Measurements from ENCODE around the gene SPOCD1.

DNA sequence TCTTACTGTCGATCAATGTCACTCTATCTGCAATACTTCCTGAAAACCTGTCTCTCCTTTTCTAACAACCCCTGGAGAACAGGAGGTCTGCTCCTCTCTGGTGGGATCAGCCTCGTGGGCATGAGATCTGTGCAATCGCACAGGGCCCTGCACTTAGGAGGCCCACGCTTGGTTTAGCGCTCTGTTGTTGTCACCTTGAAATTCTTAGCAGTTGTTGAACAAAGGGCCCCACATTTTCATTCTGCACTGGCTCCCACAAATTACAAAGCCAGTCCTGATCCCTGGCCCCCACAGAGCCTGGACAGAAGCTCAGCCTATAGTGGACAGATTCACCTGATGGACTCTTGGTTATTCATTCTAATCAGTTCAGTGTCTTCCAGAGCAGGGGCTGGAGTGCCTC, 18.6 kb downstream of the SPOCD1 start:
- TF ChIP-seq, protein P1, sequence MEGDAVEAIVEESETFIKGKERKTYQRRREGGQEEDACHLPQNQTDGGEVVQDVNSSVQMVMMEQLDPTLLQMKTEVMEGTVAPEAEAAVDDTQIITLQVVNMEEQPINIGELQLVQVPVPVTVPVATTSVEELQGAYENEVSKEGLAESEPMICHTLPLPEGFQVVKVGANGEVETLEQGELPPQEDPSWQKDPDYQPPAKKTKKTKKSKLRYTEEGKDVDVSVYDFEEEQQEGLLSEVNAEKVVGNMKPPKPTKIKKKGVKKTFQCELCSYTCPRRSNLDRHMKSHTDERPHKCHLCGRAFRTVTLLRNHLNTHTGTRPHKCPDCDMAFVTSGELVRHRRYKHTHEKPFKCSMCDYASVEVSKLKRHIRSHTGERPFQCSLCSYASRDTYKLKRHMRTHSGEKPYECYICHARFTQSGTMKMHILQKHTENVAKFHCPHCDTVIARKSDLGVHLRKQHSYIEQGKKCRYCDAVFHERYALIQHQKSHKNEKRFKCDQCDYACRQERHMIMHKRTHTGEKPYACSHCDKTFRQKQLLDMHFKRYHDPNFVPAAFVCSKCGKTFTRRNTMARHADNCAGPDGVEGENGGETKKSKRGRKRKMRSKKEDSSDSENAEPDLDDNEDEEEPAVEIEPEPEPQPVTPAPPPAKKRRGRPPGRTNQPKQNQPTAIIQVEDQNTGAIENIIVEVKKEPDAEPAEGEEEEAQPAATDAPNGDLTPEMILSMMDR (IDR thresholded peaks at IDR 0.05) = no peak
- no peak for TF ChIP-seq POLR2A (IDR thresholded peaks at IDR 0.05)

Measured in adrenal gland (tissue), 5 donors.